Measurements from ENCODE around the gene SLC16A8. TPM values are rescaled to one million over a fixed set of nuclear protein-coding genes. Genes with fewer than 3 reads are reported as not detected.

SLC16A8 gene
- total RNA-seq, result 1.0 TPM

DNA sequence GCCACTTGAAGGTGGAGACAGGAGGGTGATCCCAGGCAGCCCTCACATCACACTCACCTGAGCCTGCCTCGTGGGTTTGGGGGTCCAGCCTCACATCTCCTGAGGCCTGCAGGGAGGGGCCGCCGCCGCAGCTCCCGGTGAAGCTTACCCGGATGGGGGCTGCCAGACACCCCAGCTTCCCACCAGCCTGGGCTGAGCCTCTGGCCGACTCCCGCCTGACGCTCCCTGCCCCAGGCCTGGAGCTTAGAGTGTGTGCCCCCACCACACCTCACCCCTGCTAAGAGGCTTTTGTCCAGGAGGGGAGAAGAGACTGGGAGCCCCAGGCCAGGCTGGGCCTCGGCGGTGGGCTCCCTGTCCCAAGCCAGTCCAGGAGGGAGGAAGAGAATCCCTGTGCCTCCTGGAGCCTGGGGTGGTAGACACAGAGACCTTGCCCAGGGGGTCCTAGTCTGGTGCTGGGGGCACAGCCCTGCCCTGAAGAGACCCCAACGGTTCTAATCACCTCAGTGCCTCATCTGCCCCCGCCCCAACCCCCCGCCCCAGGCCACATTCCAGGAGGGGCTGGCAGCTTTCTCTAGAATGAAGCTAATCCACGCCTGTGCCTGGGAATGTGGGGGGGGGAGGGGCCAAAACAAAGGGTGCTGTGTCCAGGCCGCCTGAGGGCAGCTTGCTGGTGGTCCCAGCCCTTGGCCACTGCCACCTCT lies at the start of gene SLC16A8:
TSS of gene SLC16A8 (minus strand) at position 254 of the 701 bp plus-strand sequence. CDS start 1,311 bp downstream, outside the sequence.
- peaks cover 0 to 5% (median 4%) of the 10 kb centered on the region in 3 donors for H3K36me3 ChIP-seq (ENCODE audit: control insufficient read depth in 3 of 3, insufficient read depth in 3 of 3, low read length in 3 of 3)

DNA sequence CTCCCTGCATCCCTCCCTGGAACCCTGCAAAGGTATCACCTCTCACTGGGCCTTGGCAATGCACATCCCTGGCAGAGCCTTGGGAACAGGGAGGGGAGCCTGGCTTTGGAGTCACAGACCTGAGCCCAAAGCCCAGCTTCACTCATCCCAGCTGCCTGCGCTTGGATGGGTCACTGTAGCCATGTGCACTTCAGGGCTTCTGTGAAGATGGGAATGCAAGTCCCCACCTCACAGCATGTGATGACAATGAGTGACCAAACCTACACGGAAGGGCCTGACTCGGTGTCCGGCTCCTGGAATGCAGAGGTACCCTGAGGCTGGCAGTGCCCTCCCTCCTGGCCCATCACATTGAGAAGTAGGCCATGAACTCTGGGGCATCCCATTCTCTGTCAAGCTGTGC lies 49.3 kb upstream of the SLC16A8 start:
- Histone ChIP-seq H3K9me3 (ENCODE audit: control insufficient read depth in 3 of 3, low read length in 3 of 3) (no peaks in the 10 kb centered on the region), H3K4me3 (ENCODE audit: low read length in 3 of 3) (no peak overlapping the region), H3K27me3 (ENCODE audit: control insufficient read depth in 3 of 3, insufficient read depth in 3 of 3, low read length in 3 of 3) (no peaks in the 10 kb centered on the region), H3K9ac (ENCODE audit: low read depth in 1 of 3, low read length in 3 of 3) (no peak overlapping the region), H3K4me1 (ENCODE audit: control insufficient read depth in 3 of 3, insufficient read depth in 3 of 3, low read length in 3 of 3) (no peaks in the 10 kb centered on the region), H3K36me3 (ENCODE audit: control insufficient read depth in 3 of 3, insufficient read depth in 3 of 3, low read length in 3 of 3) (peaks cover 28 to 33% (median 32%) of the 10 kb centered on the region in 3 donors), H3K27ac (ENCODE audit: low read depth, low read length) (no peak overlapping the region)

More for the DNA sequence above, at the start of gene SLC16A8:
- Histone ChIP-seq H3K27ac (ENCODE audit: low read depth, low read length) (no peak within 1 kb of the TSS), H3K27me3 (ENCODE audit: control insufficient read depth in 3 of 3, insufficient read depth in 3 of 3, low read length in 3 of 3) (peaks cover 18 to 33% (median 30%) of the 10 kb centered on the region in 3 donors), H3K9me3 (ENCODE audit: control insufficient read depth in 3 of 3, low read length in 3 of 3) (no peaks in the 10 kb centered on the region), H3K9ac (ENCODE audit: low read depth in 1 of 3, low read length in 3 of 3) (no peak within 1 kb of the TSS), H3K4me3 (ENCODE audit: low read length in 3 of 3) (no peak within 1 kb of the TSS), H3K4me1 (ENCODE audit: control insufficient read depth in 3 of 3, insufficient read depth in 3 of 3, low read length in 3 of 3) (peaks cover 12 to 19% (median 13%) of the 10 kb centered on the region in 3 donors)

GRCh38 chr22:38132794-38133193 lies 48.8 kb upstream of the SLC16A8 start:
- H3K27ac ChIP-seq (ENCODE audit: low read depth, low read length), result no peak overlapping the region
- H3K4me1 ChIP-seq (ENCODE audit: control insufficient read depth in 3 of 3, insufficient read depth in 3 of 3, low read length in 3 of 3), result no peaks in the 10 kb centered on the region
- H3K9me3 ChIP-seq (ENCODE audit: control insufficient read depth in 3 of 3, low read length in 3 of 3), result no peaks in the 10 kb centered on the region
- H3K9ac ChIP-seq (ENCODE audit: low read depth in 1 of 3, low read length in 3 of 3), result no peak overlapping the region
- peaks cover 32 to 33% (median 33%) of the 10 kb centered on the region in 3 donors for H3K36me3 ChIP-seq (ENCODE audit: control insufficient read depth in 3 of 3, insufficient read depth in 3 of 3, low read length in 3 of 3)
- H3K27me3 ChIP-seq (ENCODE audit: control insufficient read depth in 3 of 3, insufficient read depth in 3 of 3, low read length in 3 of 3), result no peaks in the 10 kb centered on the region
- no peak overlapping the region for H3K4me3 ChIP-seq (ENCODE audit: low read length in 3 of 3)

- peaks cover 31 to 38% (median 35%) of the 10 kb centered on the region in 3 donors for H3K36me3 ChIP-seq (ENCODE audit: control insufficient read depth in 3 of 3, insufficient read depth in 3 of 3, low read length in 3 of 3)
- H3K4me1 ChIP-seq (ENCODE audit: control insufficient read depth in 3 of 3, insufficient read depth in 3 of 3, low read length in 3 of 3), result no peaks in the 10 kb centered on the region
- no peak overlapping the region for H3K4me3 ChIP-seq (ENCODE audit: low read length in 3 of 3)
- H3K9me3 ChIP-seq (ENCODE audit: control insufficient read depth in 3 of 3, low read length in 3 of 3), result no peaks in the 10 kb centered on the region
- no peaks in the 10 kb centered on the region for H3K27me3 ChIP-seq (ENCODE audit: control insufficient read depth in 3 of 3, insufficient read depth in 3 of 3, low read length in 3 of 3)
- no peak overlapping the region for H3K9ac ChIP-seq (ENCODE audit: low read depth in 1 of 3, low read length in 3 of 3)
- no peak overlapping the region for H3K27ac ChIP-seq (ENCODE audit: low read depth, low read length)
Observed at GRCh38 chr22:38132136-38132535, 48.2 kb upstream of the SLC16A8 start.

DNA sequence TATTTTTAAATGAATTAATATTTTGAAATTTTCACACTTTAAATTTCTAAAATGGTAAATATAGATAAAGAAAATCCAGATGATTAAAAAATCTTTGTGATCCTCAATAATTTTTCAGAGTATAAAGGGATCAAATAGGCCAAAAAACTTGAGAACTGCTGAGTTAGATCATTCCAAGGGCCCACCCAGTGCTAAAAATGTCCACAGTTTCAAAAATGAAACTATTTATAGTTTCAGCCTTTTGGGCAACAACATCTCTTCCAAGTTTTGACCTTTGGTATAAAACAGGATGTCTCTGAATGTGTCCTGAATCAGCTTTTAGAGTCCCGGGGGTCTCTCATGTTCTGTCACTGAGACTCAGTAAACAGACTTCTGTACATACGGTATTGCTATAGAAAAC lies 47.4 kb upstream of the SLC16A8 start:
- H3K27ac ChIP-seq (ENCODE audit: low read depth, low read length), result no peak overlapping the region
- peaks cover 31 to 39% (median 35%) of the 10 kb centered on the region in 3 donors for H3K36me3 ChIP-seq (ENCODE audit: control insufficient read depth in 3 of 3, insufficient read depth in 3 of 3, low read length in 3 of 3)

DNA sequence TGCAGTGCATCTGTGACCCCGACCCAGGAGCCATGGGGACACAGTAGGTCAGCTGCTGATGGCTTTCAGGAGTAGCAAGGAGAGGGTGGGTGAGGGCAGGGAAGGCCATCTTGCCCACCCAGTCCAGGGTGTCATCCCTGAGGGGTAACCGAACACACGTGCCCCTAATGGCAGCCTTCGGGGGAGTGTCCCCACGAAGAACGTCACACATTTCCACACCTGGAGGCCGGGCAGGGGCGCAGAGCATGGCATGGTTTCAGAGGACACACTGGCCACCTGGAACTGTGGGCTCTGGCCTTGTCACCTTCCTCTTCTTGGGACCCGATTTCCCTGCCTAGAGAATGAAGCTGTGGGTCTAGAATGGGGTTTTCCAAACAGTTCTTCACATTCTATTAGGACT lies 45.9 kb upstream of the SLC16A8 start:
- H3K36me3 ChIP-seq (ENCODE audit: control insufficient read depth in 3 of 3, insufficient read depth in 3 of 3, low read length in 3 of 3), result peaks cover 22 to 38% (median 38%) of the 10 kb centered on the region in 3 donors
- no peaks in the 10 kb centered on the region for H3K27me3 ChIP-seq (ENCODE audit: control insufficient read depth in 3 of 3, insufficient read depth in 3 of 3, low read length in 3 of 3)
- peaks cover 7 to 17% (median 12%) of the 10 kb centered on the region in 3 donors for H3K4me1 ChIP-seq (ENCODE audit: control insufficient read depth in 3 of 3, insufficient read depth in 3 of 3, low read length in 3 of 3)
- H3K9me3 ChIP-seq (ENCODE audit: control insufficient read depth in 3 of 3, low read length in 3 of 3), result no peaks in the 10 kb centered on the region
- no peak overlapping the region for H3K27ac ChIP-seq (ENCODE audit: low read depth, low read length)
- H3K4me3 ChIP-seq (ENCODE audit: low read length in 3 of 3), result no peak overlapping the region
- H3K9ac ChIP-seq (ENCODE audit: low read depth in 1 of 3, low read length in 3 of 3), result no peak overlapping the region

More for the DNA sequence above, 47.4 kb upstream of the SLC16A8 start:
- H3K27me3 ChIP-seq (ENCODE audit: control insufficient read depth in 3 of 3, insufficient read depth in 3 of 3, low read length in 3 of 3), result no peaks in the 10 kb centered on the region
- H3K9me3 ChIP-seq (ENCODE audit: control insufficient read depth in 3 of 3, low read length in 3 of 3), result no peaks in the 10 kb centered on the region
- no peak overlapping the region for H3K9ac ChIP-seq (ENCODE audit: low read depth in 1 of 3, low read length in 3 of 3)
- no peak overlapping the region for H3K4me3 ChIP-seq (ENCODE audit: low read length in 3 of 3)
- peaks cover 0 to 2% (median 0%) of the 10 kb centered on the region in 3 donors for H3K4me1 ChIP-seq (ENCODE audit: control insufficient read depth in 3 of 3, insufficient read depth in 3 of 3, low read length in 3 of 3)

GRCh38 chr22:38129021-38129420 lies 45.0 kb upstream of the SLC16A8 start:
- H3K9me3 ChIP-seq (ENCODE audit: control insufficient read depth in 3 of 3, low read length in 3 of 3), result no peaks in the 10 kb centered on the region
- no peak overlapping the region for H3K27ac ChIP-seq (ENCODE audit: low read depth, low read length)
- no peak overlapping the region for H3K4me3 ChIP-seq (ENCODE audit: low read length in 3 of 3)
- H3K36me3 ChIP-seq (ENCODE audit: control insufficient read depth in 3 of 3, insufficient read depth in 3 of 3, low read length in 3 of 3), result peaks cover 22 to 38% (median 38%) of the 10 kb centered on the region in 3 donors
- no peak overlapping the region for H3K9ac ChIP-seq (ENCODE audit: low read depth in 1 of 3, low read length in 3 of 3)
- peaks cover 7 to 18% (median 12%) of the 10 kb centered on the region in 3 donors for H3K4me1 ChIP-seq (ENCODE audit: control insufficient read depth in 3 of 3, insufficient read depth in 3 of 3, low read length in 3 of 3)
- H3K27me3 ChIP-seq (ENCODE audit: control insufficient read depth in 3 of 3, insufficient read depth in 3 of 3, low read length in 3 of 3), result no peaks in the 10 kb centered on the region

DNA sequence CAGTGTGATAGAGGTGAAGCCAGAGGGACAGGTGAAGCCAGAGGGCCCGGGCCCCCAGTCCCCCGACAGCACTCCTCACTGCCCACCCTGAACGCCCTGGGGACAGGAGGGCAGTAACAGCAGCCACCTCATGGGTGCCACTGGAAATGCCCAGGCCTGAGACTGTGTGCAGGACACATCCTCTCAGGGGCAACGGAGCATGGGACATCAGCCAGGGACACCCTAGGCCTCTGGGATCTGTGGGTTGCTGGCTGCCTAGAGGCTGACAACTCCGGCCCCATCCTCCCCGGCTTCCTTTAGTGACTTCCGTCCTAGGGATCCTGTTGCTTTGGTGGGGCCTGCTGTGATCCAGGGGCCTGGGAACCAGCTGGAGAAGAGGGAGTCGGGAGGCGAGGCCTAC lies 43.9 kb upstream of the SLC16A8 start:
- Histone ChIP-seq H3K27ac (ENCODE audit: low read depth, low read length) (no peak overlapping the region), H3K27me3 (ENCODE audit: control insufficient read depth in 3 of 3, insufficient read depth in 3 of 3, low read length in 3 of 3) (no peaks in the 10 kb centered on the region), H3K4me1 (ENCODE audit: control insufficient read depth in 3 of 3, insufficient read depth in 3 of 3, low read length in 3 of 3) (peaks cover 7 to 18% (median 12%) of the 10 kb centered on the region in 3 donors), H3K36me3 (ENCODE audit: control insufficient read depth in 3 of 3, insufficient read depth in 3 of 3, low read length in 3 of 3) (peaks cover 16 to 35% (median 34%) of the 10 kb centered on the region in 3 donors), H3K4me3 (ENCODE audit: low read length in 3 of 3) (no peak overlapping the region), H3K9ac (ENCODE audit: low read depth in 1 of 3, low read length in 3 of 3) (no peak overlapping the region), H3K9me3 (ENCODE audit: control insufficient read depth in 3 of 3, low read length in 3 of 3) (no peaks in the 10 kb centered on the region)

GRCh38 chr22:38126928-38127668 lies 43.1 kb upstream of the SLC16A8 start:
- no peaks in the 10 kb centered on the region for H3K27me3 ChIP-seq (ENCODE audit: control insufficient read depth in 3 of 3, insufficient read depth in 3 of 3, low read length in 3 of 3)
- H3K9me3 ChIP-seq (ENCODE audit: control insufficient read depth in 3 of 3, low read length in 3 of 3), result no peaks in the 10 kb centered on the region
- peaks cover 13 to 27% (median 27%) of the 10 kb centered on the region in 3 donors for H3K36me3 ChIP-seq (ENCODE audit: control insufficient read depth in 3 of 3, insufficient read depth in 3 of 3, low read length in 3 of 3)
- no peak overlapping the region for H3K27ac ChIP-seq (ENCODE audit: low read depth, low read length)
- H3K4me3 ChIP-seq (ENCODE audit: low read length in 3 of 3), result no peak overlapping the region
- H3K4me1 ChIP-seq (ENCODE audit: control insufficient read depth in 3 of 3, insufficient read depth in 3 of 3, low read length in 3 of 3), result peaks cover 7 to 18% (median 12%) of the 10 kb centered on the region in 3 donors
- H3K9ac ChIP-seq (ENCODE audit: low read depth in 1 of 3, low read length in 3 of 3), result no peak overlapping the region

DNA sequence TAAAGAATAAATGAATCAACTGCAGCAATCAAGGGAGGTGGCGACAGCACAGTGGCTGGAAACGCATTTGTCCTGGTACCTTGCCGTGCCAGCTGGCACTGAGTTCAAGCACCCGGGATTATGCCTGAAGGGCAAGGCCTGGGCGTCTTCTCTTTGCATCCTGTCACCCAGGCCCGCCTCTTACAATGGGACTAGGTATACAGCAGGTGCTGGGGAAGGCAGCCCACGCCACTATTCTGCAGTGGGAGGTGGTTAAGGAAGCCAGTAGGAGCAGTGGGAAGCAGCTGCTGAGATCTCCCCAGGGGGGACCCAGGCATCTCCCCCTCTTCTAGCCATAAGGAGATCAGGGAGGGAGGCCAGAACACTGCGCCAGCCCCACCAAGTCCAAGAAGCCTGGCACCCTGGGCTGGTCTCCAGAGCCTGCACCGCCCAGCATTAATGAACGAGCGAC lies 41.8 kb upstream of the SLC16A8 start:
- Histone ChIP-seq H3K4me3 (ENCODE audit: low read length in 3 of 3) (no peak overlapping the region), H3K9me3 (ENCODE audit: control insufficient read depth in 3 of 3, low read length in 3 of 3) (no peaks in the 10 kb centered on the region), H3K4me1 (ENCODE audit: control insufficient read depth in 3 of 3, insufficient read depth in 3 of 3, low read length in 3 of 3) (peaks cover 7 to 18% (median 12%) of the 10 kb centered on the region in 3 donors), H3K27ac (ENCODE audit: low read depth, low read length) (no peak overlapping the region), H3K27me3 (ENCODE audit: control insufficient read depth in 3 of 3, insufficient read depth in 3 of 3, low read length in 3 of 3) (no peaks in the 10 kb centered on the region), H3K9ac (ENCODE audit: low read depth in 1 of 3, low read length in 3 of 3) (no peak overlapping the region), H3K36me3 (ENCODE audit: control insufficient read depth in 3 of 3, insufficient read depth in 3 of 3, low read length in 3 of 3) (peaks cover 11 to 26% (median 25%) of the 10 kb centered on the region in 3 donors)
